Ecto neural progenitor cell (in vitro differentiated cells): Measurements from ENCODE around the gene DDX24.

Experiments used
- DNase-seq: peaks from one replicate; pipeline ENCODE4 v3.0.0-alpha.2; 2018; ENCODE audit warnings: low spot score

DDX24 gene

DNA sequence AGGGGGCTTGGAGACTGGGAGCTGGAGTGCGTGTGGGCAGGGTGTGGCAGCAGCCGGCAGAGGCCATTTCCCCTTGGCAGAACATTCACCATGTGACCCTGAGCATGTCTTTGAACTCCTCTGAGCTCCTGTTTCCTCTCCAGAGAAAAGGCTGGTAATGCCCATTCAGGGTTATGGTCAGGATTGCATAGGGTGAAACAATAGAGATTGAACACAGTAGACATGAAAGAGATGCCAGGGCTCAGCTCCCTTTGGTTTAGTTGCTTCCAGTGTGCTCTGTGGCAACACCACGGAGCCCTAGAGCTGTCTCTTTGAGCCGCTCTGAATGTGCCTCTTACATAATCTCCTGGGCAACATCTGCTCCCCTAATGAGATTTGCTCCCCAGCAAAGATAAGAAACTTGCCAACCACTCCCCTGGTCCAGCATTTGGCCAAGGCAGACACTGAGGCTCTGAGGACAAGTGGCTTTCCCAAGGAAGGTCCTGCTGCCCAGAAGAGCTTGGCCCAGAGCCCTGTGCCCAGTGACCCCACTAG is 34.1 kb upstream of the DDX24 start:
- DNase-seq = peak; percentile 31

DNA sequence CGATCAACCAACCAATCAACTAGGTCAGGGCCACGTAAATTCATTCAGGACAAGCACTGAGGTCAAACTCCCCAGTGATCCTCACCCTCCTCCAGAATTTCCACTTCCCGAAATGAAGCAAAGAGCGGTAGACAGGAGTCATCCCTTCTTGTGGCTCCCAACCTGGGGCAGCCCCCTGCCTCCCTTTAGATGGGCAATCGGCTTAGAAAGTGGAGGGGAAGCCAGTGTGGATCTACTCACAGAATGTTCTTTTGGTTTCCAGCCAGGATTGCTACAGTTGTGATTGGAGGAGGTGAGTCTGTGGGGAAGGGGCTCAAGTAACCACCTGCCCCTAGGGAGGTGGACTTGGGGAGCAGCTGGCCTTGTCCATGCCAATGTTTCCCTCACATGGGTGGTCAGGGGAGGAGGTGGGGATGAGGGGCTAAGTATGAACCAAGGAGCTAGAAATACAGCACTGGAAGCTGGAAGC is 33.6 kb upstream of the DDX24 start:
- peak; percentile 27 for DNase-seq

DNA sequence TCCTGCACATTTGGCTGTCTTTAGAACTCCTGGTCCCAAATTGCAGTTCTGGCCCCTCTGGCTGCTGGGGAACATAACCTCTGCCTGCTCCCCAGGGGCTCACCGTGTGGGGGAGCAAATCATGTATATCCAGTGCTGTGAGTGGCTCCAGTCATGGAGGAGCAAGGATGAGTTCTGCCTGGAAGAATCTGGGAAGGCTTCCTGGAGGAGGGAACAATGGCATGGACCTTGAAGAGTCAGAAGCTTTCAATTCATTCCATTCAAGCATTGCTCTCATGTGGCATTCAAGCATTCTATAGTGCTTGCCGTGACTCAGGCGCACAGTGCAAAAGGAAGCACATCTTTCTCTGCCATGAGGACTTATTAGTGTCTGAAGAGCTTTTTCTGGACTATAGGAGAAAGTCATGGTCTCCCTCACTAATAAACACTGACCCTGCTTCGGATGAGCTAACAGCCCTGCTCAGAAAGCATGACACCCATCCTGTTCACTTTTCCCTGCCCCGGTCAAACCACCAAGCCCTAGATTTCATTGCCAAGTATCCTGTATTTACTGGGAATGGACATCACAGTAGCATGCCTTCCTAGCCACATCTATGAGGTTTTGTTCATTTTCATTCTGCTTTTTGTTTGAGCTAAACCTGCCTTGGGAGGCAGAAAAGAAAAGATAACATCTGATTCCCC is 33.0 kb upstream of the DDX24 start:
- DNase-seq = peak; percentile 35

DNA sequence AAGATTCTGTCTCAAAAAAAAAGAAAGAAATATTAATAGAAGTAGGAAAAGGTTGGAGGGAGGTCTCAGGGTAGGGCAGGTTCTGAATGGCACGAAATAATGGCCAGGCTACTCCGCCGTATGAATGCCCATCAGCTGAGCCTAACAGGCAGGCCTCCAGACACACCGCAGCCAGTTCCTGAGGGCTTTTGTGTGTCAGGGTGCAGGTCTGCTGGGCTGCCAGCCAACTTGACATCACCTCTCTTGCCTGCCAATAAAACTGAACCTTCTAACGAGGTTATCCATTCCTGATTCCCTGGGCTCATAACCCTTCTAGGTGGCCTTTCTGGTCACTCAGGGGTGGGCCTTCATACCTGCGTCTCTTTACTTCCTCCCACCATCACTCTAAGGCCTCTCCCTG is 32.5 kb upstream of the DDX24 start:
- peak; percentile 17 for DNase-seq

DNA sequence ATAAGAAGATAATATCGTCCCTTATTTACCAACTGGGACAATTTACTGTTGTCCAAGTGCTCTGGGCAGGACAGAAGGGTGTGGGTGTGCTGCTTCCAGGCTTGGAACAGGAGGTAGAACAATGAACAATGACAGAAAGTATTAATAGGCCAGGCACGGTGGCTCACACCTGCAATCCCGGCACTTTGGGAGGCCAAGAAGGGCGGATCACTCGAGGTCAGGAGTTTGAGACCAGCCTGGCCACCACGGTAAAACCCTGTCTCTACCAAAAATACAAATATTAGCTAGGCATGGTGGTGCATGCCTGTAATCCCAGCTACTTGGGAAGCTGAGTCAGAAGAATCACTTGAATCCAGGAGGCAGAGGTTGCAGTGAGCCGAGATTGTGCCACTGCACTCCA is 32.1 kb upstream of the DDX24 start:
- DNase-seq = peak; percentile 15

DNA sequence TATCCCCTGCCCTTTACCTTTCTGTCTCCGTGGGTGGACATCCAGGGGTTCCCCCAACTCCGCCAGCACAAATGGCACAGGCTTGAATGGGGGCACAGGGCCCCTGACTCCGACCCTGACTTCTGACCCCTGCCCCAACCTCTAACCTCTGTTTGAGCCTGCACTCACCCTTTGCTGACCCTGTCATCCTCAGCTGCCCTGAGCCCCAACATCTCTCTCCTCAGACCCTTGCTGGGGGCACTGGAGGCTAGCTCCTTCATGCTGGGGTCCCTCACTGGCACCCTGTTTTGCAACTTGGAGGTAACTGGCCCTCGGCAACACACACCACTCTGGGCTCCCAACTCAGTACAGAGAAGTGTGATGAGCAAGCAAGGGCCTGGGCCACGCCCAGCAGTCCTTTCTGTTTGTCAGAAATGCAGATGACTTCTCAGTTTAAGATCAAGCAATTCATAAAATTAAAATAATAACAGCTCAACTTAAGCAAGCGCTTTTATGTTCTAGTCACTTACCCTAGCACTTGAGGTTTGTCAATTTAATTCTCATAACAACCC is 31.6 kb upstream of the DDX24 start:
- peak; percentile 25 for DNase-seq

DNA sequence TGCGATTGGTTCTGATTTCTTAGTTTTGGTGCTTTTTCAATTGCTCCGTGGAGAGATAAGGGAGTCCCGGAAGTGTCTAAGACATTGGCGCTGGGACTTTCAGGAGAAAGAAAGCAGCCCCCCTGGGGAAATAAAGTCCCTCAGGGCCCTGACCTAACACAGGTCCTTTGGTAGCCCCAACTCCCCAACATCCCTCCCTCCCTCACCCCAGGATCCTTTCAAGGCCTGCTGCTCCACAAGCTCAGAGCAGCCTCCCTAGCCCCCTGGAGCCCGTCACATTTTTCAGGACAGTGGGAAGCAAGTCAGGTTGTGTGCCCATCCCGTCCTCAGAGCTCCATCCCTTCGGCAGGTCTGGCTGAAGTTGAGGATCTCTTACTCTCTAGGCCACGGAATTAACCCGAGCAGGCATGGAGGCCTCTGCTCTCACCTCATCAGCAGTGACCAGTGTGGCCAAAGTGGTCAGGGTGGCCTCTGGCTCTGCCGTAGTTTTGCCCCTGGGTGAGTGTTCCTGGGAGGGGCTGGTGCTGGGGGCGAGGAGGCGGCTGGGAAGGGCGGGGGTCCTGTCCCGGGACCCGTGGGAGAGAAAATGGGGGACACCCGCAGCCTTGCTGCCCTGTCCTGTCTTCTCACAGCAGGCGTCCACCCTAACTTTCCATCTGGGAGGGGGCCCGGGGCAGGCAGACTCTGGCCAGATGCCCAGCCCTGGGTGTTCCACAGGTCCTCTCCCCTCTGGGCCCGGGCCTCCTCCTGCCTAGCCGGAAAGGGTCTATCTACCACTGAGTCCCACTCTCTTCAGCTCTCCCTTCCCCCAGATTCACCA is 30.5 kb upstream of the DDX24 start:
- peak; percentile 37 for DNase-seq

DNA sequence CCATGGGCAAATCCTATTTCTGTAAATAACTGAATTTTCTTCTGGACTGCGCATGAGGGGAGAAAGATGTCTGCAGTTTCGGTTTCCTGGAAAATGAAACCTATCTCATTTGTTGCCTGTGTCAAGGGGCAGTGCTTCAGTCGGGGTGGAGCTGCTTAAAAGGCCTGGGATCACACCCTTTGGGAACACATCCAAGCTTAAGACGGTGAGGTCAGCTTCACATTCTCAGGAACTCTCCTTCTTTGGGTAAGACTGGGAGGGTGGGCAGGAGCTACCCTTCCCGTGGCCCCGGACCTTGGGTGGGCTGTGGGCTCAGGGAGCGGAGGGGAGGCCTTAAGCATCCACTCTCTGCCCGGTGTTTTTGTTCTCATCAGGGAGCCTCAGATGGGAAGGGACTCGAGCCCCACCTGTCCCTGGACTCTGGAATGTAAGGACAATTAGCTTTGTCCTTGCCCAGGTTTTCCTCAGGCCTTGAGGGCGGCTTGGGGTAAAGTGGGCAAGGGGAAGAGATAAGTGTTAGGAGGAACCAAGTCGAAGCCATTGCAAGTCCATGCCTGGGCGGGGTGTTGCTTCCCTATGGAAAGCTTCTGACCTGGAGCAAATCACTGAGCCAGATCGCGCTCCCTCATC is 29.7 kb upstream of the DDX24 start, which contains the start of gene IFI27:
IFI27 (plus strand) TSS at position 185 of the 630 bp plus-strand sequence.
- peak; percentile 39 for DNase-seq

DNA sequence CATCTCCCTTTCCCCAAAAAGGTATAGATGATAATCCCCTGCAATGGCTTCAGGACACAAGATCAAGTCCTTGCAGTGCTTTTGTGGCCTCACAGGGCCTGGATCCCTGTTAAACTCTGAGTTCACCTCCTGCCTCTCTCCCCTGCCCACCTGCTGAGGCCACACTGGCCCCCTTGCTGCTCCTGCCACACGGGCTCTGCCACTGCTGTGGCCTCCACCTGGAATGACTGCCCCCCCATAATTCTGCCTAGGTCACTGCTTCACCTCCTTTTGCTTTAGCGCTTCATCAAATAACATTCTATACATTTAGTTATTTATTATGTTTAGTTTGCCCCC is 28.9 kb upstream of the DDX24 start:
- peak; percentile 30 for DNase-seq

DNA sequence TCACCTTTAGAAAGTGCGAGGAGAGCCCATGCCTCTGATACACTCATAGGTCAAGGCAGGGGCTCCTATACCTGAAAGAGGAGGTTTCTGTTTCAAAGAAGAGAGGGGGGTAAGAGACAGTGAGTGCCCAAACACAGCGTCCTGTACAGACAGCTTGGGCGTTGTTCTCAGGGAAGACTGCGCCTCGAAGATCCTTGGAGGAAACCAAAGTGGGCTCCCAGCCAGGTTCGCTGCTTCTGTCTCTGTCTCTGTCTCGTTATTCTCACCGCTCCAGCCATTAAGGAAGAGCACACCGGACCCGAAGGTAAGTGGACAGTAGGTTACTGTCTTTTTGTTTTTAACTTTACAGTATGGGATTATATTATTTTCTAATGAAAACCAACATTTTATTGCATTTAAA is 23.7 kb upstream of the DDX24 start:
- DNase-seq = no peak

DNA sequence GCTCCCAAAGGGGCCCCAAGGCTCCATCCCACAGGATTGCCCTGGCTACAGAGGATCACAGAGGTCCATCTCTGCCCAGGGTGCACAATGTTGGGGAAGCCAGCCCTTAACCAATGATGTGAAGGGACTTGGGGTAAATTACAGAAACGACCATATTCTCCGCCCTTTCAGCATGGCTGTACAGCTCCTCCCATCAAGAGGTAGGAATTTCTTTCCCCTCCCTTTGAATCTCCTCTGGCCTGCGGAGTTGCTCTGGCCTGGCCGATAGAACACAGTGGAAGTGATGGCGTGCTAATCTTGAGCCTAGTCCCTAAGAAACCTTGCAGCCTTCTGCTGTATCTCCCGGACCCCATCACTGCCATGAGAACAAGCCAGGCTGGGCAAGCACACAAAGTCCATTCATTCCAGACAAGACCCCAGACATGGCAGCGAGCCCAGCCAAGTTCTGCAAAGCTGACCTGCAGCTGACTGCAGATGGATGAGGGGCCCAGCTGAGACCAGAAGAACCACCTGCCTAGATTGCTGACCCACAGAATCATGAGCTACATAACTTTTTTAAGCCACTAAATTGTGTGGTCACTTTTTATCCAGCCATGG is 22.6 kb upstream of the DDX24 start:
- DNase-seq = no peak

DNA sequence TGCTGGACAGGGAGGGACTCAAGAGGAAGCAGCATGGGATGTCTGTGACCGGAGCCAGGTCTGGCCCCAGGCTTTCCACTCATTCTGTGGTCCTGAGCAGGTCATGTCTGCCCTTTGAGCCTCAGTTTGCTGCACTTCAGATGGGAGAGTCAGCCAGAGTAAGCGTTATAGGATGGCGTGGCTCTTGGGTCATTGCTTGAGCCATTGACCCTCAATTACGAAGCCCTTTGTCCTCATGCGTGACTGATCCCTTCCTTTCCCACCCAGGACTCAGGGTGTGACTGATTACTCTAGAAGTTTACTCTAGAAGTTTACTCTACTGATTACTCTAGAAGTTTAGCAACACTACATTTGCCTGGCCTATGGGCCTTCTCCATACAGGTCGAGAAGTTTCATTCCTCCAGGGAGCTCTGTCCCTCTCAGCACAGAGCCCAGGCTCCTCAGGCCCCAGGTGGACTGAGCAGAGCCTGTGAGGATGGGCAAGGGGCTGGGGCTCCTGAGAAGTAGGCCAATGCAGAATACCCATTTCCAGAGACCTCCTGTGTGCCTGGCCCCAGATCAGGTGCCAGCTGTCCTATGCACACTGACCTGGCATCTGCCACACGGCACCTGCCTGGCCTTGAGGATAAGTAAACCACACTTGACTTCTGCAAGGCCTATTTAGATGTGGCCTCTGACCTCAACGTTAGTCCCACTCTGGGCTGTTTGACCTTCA is 21.9 kb upstream of the DDX24 start:
- DNase-seq = no peak

DNA sequence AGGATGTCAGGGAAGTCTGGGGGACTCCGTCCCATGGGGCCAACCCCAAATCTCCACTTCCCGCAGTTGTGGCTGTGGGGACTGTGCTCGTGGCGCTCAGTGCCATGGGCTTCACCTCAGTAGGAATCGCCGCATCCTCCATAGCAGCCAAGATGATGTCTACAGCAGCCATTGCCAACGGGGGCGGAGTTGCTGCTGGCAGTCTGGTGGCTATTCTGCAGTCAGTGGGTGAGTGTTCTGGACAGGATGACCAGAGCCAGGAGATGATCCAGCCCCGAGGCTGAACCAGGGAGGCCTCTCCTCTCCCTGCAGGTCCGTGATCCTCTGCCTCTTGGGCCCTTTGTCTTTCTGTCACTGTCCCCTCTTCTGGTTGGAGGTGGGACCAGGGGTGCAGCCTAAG is 20.7 kb upstream of the DDX24 start:
- DNase-seq = no peak

DNA sequence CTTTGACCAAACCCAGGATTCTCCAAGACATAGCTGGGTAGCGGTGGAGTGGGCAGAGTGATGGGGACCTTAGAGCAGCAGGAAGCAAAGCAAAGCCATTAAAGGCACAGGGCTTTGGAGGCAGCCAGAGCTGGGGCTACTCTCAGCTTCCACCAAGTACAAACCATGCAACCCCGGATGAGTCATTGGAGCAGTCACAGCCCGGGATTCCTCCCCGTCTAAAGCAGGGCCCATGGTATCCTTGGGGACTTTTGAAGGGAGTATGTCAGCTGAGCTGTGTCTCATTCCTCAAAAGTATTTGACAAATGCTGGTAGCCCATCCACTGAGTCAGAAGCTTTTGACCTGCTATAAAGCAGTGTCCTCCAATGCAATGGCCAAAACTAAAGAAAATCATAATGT is 19.8 kb upstream of the DDX24 start:
- DNase-seq = no peak

DNA sequence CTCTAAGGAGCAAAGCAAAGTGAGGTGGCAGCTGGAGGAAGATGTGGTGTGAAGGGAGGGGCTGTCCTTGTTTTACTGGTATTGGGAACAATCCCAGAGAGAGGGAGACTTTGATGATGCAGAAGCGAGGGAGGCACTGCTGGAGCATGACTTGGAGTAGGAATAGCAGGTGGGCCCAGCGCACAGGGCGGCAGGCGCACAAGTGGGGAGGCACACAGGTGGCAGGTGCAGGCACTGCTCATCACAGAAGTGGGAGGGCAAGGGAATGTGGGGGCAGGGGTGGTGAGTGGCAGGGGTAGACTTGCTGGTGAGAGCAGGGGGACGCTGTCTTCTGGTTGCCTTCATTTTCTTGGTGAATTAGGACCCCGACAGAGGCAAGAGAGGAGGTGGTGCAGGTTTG is 18.0 kb upstream of the DDX24 start:
- peak; percentile 34 for DNase-seq

DNA sequence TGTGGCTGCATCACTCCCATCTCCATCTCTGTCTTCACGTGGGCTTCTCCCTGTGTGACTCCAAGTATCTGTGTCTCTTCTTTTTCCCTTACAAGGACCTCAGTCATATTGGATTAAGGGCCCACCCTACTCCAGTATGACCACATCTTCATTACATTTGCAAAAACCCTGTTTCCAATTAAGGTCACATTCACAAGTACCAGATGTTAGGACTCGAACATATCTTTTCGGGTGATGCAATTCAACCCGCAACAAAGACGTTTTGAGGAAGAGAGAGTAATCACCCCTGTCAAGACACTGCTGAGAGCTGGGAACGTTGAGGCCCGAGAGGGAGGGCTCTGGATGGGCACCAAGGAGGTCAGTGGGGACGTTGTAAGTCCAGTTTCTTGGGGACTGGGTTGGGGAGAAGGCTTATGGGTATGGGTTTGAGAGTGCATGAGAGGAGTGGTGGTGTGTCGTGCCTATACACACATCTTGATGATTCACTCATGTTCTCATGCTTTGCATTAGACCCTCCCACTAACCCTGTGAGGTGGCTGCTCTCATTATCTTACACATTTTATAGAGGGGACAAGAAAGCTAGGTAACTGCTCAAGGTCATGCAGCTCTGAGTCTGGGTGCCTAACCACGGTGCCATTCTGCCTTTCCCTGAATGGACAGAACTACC is 17.5 kb upstream of the DDX24 start:
- no peak for DNase-seq

DNA sequence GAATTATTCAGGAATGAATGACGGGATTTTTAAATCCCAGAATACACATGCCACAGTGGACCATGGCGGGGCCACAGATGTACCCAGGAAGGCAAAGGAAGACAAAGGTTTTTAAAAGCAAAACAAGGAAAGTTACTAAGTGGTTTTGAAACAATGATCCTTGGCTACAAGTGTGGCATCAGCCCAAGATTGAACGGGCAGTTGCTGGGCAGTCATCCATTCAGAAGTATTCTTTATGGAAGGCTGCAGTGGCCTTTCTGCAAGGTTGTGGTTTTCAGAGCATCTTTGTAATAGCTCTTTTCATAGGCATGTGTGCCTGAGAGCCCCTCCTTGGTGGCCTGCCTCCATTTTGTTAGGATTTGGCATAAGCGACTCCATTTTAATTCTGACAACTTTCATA is 16.1 kb upstream of the DDX24 start:
- no peak for DNase-seq

DNA sequence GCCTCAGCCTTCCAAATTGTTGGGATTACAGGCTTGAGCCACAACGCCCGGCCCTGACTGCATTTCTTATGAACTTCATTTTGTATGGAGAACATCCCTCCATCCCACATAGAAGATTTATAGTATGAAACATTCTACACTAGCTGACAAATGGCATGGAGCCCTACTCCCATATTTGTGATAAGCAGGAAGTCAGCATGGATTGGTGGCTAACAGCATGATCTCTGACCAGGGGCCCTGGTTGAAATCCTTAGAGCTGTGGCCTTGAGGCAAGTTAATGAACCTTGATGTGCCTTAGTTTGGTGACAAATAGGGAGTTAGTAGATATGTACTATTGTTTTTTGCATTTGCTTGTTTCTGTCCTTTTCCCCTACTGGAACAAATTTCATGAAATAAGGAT is 12.4 kb upstream of the DDX24 start:
- no peak for DNase-seq

DNA sequence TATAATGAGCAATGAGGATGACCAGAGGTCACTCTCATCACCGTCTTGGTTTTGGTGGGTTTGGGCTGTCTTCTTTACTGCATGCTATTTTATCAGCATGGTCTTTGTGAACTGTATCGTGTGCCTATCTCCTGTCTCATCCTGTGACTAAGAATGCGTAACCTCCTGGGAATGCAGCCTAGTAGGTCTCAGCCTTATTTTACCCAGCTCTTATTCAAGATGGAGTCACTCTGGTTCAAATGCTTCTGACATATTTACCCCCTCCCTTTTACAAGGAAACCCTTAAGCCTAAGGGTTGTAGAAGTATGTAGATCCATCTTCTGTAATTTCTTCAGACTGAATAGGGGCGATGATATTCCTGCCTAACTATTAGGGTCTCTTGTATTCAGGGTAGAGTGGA is 8.5 kb upstream of the DDX24 start:
- DNase-seq = no peak

DNA sequence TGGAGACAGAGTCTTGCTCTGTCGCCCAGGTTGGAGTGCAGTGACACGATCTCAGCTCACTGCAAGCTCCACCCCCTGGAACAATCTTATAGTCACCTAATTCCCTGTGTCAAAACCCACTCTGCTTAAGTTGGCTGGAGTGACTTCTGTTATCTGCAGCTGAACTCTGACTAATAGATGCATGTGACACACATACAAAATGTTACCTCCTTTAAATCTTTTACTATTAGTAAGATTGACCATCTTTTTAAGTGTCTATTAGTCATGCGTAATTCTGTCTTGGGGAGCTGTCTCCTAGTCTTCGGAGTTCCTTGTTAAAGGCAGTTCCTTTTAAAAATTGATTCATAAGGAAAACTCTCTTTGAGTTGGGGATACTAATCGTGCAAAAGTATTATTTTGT is 7.5 kb upstream of the DDX24 start:
- DNase-seq = no peak

DNA sequence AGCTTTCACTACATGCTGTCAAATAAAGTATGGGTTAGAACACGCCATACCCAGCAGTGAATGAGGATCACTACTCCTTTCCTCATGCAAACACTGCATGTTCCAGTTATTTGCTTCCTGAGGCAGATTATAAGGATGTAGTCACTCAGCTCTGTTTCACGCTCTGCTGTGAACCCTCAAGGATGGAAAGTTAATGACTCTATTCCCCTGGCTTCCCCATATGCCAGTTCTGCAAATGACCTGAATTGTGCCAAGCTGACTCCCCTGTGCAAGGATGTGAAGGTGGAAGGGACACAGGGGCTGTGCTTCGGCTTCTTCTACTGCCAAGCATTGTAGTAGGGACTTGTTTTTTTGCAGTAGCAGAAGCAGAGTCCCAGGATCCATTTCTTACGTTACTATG is 6.9 kb upstream of the DDX24 start:
- no peak for DNase-seq
